OCI-LY3 (cell line): ENCODE data around the gene RRAS2.
A peak's percentile ranks its signal among the peaks of the same experiment; 100 is the strongest.
"Not testable (repeated sequence)": the region's sequence is repeated elsewhere in the genome, so short reads cannot be mapped to it uniquely, and the experiment has no call there.

Experiments
- H2AFZ ChIP-seq: fragments of 200-600, 300-600 bp; shearing (Covaris generic); 2 replicates; pipeline ENCODE4 v1.6.0; 2014; ENCODE audit warnings: antibody characterized with exemption, low read depth, low read length
- H3K27ac ChIP-seq: fragments of 200-600, 300-600 bp; sonication (generic); 2 replicates; pipeline ENCODE4 v1.5.1; 2014; ENCODE audit warnings: mild to moderate bottlenecking, low read length, moderate library complexity, mixed read lengths
- H3K27me3 ChIP-seq: fragments of 200-600, 300-600 bp; sonication (generic); 2 replicates; pipeline ENCODE4 v1.6.1; 2014; ENCODE audit warnings: low read depth, low read length, mixed read lengths
- H3K36me3 ChIP-seq: fragments of 200-600, 300-600 bp; sonication (generic); replicated peaks from 2 replicates; pipeline ENCODE3; 2014; ENCODE audit warnings: low read depth, low read length, mixed read lengths
- H3K4me1 ChIP-seq: fragments of 300-600, 200-600 bp; sonication (generic); 2 replicates; pipeline ENCODE4 v1.6.1; 2014; ENCODE audit warnings: low read length, mixed read lengths
- H3K4me2 ChIP-seq: fragments of 200-600, 300-600 bp; sonication (generic); 2 replicates; pipeline ENCODE4 v1.6.1; 2014; ENCODE audit warnings: low read length, mixed read lengths
- H3K4me3 ChIP-seq: fragments of 300-600, 200-600 bp; sonication (generic); 2 replicates; pipeline ENCODE4 v1.5.1; 2014; ENCODE audit warnings: antibody characterized with exemption, mild to moderate bottlenecking, low read length, moderate library complexity
- H3K79me2 ChIP-seq: fragments of 300-600, 200-600 bp; shearing (Covaris generic); 2 replicates; pipeline ENCODE4 v1.6.1; 2014; ENCODE audit warnings: mild to moderate bottlenecking, low read length, mixed read lengths
- H3K9ac ChIP-seq: fragments of 300-600, 200-600 bp; shearing (Covaris generic); 2 replicates; pipeline ENCODE4 v1.6.0; 2014; ENCODE audit warnings: mild to moderate bottlenecking, low read length, moderate library complexity
- H3K9me3 ChIP-seq: fragments of 200-600, 300-600 bp; shearing (Covaris generic); 2 replicates; pipeline ENCODE4 v1.6.1; 2014; ENCODE audit warnings: low read length, mixed read lengths; ENCODE audit not compliant: insufficient read depth
- H4K20me1 ChIP-seq: fragments of 200-600, 300-600 bp; sonication (generic); 2 replicates; pipeline ENCODE4 v1.6.1; 2016; ENCODE audit warnings: low read length, mixed read lengths; ENCODE audit not compliant: insufficient read depth
- EZH2phosphoT487 ChIP-seq: fragments of 200-600 bp; shearing (Covaris generic); IDR thresholded peaks from 2 replicates; pipeline ENCODE4 v1.6.1; 2018; ENCODE audit warnings: antibody characterized with exemption, mixed run types, low read depth
- TF ChIP-seq, protein P1 (sequence below): fragments of 200-600, 300-600 bp; sonication (generic); IDR thresholded peaks from 2 replicates; pipeline ENCODE4 v1.5.1; 2014; ENCODE audit warnings: antibody characterized with exemption, low read length, low read depth

RRAS2 gene

GRCh38 chr11:14358729-14359439 lies at the start of gene RRAS2:
RRAS2 (minus strand) TSS chr11:14359183; CDS start chr11:14358870, 313 bp downstream.
- TF ChIP-seq, protein P1, sequence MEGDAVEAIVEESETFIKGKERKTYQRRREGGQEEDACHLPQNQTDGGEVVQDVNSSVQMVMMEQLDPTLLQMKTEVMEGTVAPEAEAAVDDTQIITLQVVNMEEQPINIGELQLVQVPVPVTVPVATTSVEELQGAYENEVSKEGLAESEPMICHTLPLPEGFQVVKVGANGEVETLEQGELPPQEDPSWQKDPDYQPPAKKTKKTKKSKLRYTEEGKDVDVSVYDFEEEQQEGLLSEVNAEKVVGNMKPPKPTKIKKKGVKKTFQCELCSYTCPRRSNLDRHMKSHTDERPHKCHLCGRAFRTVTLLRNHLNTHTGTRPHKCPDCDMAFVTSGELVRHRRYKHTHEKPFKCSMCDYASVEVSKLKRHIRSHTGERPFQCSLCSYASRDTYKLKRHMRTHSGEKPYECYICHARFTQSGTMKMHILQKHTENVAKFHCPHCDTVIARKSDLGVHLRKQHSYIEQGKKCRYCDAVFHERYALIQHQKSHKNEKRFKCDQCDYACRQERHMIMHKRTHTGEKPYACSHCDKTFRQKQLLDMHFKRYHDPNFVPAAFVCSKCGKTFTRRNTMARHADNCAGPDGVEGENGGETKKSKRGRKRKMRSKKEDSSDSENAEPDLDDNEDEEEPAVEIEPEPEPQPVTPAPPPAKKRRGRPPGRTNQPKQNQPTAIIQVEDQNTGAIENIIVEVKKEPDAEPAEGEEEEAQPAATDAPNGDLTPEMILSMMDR = no peak
- no peak for TF ChIP-seq EZH2phosphoT487
- Histone ChIP-seq H3K36me3 (no peaks in the 10 kb centered on the region), H3K4me1 (peaks cover 20% of the 10 kb centered on the region), H3K9me3 (no peaks in the 10 kb centered on the region), H3K4me3 (peak within 1 kb of the TSS; percentile 99), H4K20me1 (peaks cover 17% of the 10 kb centered on the region), H2AFZ (peak within 1 kb of the TSS; percentile 41; the same call in 1 of the 2 replicates), H3K4me2 (peak within 1 kb of the TSS; percentile 98), H3K9ac (peak within 1 kb of the TSS; percentile 90), H3K79me2 (peaks cover 50% of the 10 kb centered on the region), H3K27ac (peak within 1 kb of the TSS; percentile 26; the same call in 1 of the 2 replicates), H3K27me3 (peaks cover 16% of the 10 kb centered on the region; the same call in 1 of the 2 replicates)

- no peak overlapping the region for H3K4me3 ChIP-seq
- no peaks in the 10 kb centered on the region for H3K79me2 ChIP-seq
- no peak overlapping the region for H3K27ac ChIP-seq
- H2AFZ ChIP-seq = no peak overlapping the region
- no peaks in the 10 kb centered on the region for H3K27me3 ChIP-seq
- TF ChIP-seq, protein P1 = no peak
- TF ChIP-seq EZH2phosphoT487 = no peak
- no peaks in the 10 kb centered on the region for H4K20me1 ChIP-seq
- H3K9me3 ChIP-seq = no peaks in the 10 kb centered on the region
- H3K4me1 ChIP-seq = 0 out of 2 replicates have a peak, but pooled peaks cover 3% of the 10 kb centered on the region
- no peak overlapping the region for H3K9ac ChIP-seq
- H3K4me2 ChIP-seq = no peak overlapping the region
- no peaks in the 10 kb centered on the region for H3K36me3 ChIP-seq
These were observed 49.6 kb upstream of the RRAS2 start for GRCh38 chr11:14408612-14409011.

- H3K9me3 ChIP-seq, H3K4me3 ChIP-seq, H3K4me1 ChIP-seq, H2AFZ ChIP-seq, H3K4me2 ChIP-seq, H3K9ac ChIP-seq, H3K79me2 ChIP-seq, H4K20me1 ChIP-seq, H3K36me3 ChIP-seq, H3K27ac ChIP-seq, H3K27me3 ChIP-seq: not testable (repeated sequence)
These were observed 47.1 kb upstream of the RRAS2 start for GRCh38 chr11:14406116-14406515.

GRCh38 chr11:14403528-14403927 lies 44.5 kb upstream of the RRAS2 start:
- H3K79me2 ChIP-seq, H3K4me1 ChIP-seq, H3K27me3 ChIP-seq, H3K9ac ChIP-seq, H3K27ac ChIP-seq, H3K36me3 ChIP-seq, H2AFZ ChIP-seq, H3K4me3 ChIP-seq, H3K9me3 ChIP-seq, H4K20me1 ChIP-seq, H3K4me2 ChIP-seq: not testable (repeated sequence)

- no peak overlapping the region for H3K9ac ChIP-seq
- no peaks in the 10 kb centered on the region for H3K79me2 ChIP-seq
- no peak overlapping the region for H2AFZ ChIP-seq
These were observed 40.1 kb upstream of the RRAS2 start for GRCh38 chr11:14399087-14399486.

More at GRCh38 chr11:14399087-14399486, 40.1 kb upstream of the RRAS2 start:
- Histone ChIP-seq H3K4me1 (no peaks in the 10 kb centered on the region), H3K4me2 (no peak overlapping the region), H3K4me3 (no peak overlapping the region), H3K36me3 (no peaks in the 10 kb centered on the region), H3K27ac (no peak overlapping the region), H4K20me1 (no peaks in the 10 kb centered on the region), H3K9me3 (no peaks in the 10 kb centered on the region), H3K27me3 (peaks cover 13% of the 10 kb centered on the region)
- TF ChIP-seq, protein P1 = no peak
- TF ChIP-seq EZH2phosphoT487 = no peak
